Activated CD4-positive, alpha-beta T cell treated with anti-CD3 and anti-CD28 coated beads, Interleukin-2, amount 50 U/mL, for 16 hours (primary cell): Measurements from ENCODE around the gene GPR55.
A peak's percentile ranks its signal among the peaks of the same experiment; 100 is the strongest.

Source experiments
- DNase-seq: peaks from one replicate; pipeline ENCODE4 v3.0.0-alpha.2; 2020

GPR55 gene

DNA sequence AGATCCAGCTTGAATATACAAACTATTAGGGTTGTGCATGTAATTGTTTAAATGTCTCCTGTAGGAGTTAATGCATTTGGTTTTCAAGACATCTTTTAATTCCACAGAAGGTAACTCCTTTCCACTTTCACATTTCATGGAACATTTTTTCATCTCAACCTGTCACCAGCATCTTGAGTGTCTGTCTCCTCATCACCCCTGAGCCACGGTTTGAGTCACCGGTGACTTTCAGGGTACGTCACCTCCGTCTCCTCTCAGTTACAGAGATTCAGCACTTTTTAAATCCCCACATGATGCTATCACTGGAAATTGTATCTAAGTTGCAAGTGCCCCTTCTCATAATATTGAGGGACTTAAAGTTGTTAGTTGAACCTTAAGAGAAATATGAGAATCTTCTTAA lies 25.3 kb downstream of the GPR55 start:
- peak; percentile 79 for DNase-seq

GRCh38 chr2:230899287-230899686 lies 25.8 kb downstream of the GPR55 start:
- no peak for DNase-seq

DNA sequence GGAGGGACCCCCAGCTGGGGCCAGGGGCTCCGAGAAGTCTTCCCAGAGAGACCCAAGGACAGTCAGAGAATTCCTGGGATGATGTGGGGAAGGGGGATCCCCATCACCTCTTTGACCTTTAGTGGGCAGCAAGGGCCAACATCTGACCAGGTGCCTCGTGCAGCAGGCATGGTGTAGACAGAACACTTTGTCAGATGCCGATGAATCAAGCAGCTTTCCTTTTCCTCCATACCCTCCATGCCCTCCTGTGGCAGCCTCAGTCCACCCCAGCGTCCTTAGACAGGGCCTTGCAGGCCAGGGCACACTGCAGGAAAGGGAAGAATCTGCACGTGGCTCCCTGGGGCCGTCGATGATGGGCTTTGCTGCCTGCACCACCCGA lies 26.3 kb downstream of the GPR55 start:
- no peak for DNase-seq

- DNase-seq = no peak
These were observed 26.9 kb downstream of the GPR55 start for GRCh38 chr2:230898016-230898712.

GRCh38 chr2:230896346-230897115 lies 28.5 kb downstream of the GPR55 start:
- DNase-seq = no peak

DNA sequence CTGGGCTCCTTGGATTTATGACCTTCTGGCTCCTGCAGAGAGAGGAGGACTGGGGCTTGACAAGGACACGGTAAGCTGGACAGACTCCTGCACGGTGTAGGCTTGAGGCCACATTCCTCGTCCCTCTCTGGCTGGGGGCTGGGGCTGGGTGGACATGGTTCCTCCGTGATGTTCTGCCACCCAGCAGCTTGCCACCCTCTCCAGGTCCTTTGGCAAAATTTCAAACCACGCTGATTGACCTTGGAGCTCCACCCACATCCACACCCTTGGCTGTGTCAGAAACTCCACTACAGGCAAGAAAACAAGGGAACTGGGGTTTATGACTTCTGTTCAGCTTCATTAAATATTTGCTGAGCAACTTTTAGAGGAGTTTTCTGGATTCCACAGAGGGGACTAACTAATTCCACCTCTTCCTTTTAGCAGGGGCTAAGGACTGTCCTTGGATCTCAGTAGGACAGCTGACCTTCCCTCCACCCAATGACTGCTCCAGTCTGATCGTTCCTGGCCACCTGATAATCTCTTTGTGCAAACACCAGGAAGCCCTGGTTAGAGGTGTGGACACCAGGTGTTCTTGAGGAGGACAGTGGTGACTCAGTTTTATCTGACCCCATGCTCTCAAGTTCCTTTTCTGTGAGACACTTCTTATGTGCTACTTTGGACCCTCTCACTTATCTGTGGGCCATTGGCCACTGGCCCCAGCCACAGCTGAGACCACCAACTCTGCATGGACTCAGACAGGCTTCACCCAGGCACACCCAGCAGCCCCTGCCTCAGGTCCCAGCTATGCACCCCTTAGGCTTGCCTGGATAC lies 29.3 kb downstream of the GPR55 start:
- no peak for DNase-seq

DNA sequence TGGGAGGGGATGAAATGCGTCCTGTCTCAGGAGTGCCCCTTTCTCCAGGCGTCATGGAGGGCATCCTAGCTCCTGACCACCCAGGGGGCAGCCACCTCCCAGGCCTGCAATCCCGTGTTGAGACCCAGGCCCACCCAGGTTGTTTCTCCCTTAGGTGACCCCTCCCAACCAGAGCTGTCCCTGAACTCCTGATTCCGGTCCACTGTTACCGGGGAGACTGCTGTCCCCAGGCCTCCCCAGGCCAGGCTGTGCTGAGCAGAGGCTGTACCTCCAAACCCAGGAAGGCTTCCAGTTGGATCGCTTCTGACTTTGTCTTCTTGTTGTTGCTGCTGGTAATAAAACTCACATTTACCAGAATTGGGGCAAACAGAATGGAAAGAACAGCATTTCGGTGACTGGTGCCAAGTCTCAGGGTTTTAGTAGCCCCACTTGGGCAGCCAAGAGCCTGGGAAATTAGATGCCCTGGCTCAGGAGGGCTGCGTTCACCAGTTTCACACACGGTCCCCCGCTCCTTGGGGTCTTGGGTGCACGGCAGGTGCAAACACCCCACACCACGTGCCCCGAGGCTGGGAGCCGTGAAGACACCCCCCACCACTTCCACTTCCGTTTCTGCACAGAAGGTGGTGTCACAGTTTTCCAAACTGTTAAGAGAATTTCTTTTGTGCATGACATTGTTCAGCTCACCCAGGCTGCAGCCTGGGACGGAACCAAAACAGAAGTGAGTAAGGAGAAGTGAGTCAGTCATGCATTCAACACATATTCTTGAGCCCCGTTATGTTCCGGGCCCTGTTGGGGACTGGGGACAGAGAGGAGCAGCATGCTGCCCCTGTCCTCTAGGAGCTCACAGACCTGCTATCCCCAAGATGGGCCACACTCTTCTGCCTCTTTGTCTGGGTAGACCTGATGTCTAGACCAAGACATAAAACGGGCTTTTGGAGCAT lies 30.9 kb downstream of the GPR55 start:
- DNase-seq = no peak

DNA sequence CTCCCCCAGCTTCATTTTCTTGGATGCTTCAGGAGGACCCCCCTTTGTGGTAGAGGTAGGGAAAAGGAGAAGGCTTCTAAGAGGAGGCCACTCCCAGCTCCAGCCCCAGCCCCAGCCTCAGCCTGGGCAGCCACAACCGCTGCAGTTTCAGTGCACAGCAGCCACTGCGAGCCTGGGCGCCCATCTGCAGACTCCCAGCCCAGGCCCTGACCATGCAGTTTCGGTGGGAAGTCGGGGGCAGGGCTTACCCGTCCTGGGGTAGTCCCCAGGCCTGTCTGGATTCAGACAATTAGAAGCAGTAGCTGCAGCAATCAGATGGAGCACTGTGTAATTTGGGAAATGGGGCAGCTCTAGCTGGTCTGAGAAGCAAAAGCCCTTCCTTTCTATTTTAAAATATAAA lies 31.7 kb downstream of the GPR55 start:
- no peak for DNase-seq

DNA sequence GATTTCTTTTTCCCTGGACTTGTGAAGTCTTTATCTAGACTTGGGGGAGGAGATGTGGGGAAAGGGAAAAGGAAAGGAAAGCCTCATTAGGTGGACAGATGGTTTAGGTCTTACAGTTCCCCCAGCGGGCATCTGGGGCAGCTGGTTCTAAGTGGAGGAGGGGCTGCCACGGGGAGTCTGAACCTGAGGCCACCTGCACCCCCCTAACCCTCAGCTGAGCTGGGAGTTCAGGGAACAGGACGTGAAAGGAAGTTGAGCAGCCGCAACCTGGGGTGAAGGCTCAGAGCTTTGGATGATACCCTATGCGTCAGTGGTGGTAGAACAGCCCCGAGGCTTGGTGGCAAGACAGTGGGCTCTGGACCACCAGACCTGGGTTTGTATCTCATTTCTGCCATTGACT lies 33.5 kb downstream of the GPR55 start:
- no peak for DNase-seq

- DNase-seq = no peak
These were observed 34.0 kb downstream of the GPR55 start for GRCh38 chr2:230891064-230891463.

- DNase-seq = no peak
These were observed 34.4 kb downstream of the GPR55 start for GRCh38 chr2:230890646-230891045.

DNA sequence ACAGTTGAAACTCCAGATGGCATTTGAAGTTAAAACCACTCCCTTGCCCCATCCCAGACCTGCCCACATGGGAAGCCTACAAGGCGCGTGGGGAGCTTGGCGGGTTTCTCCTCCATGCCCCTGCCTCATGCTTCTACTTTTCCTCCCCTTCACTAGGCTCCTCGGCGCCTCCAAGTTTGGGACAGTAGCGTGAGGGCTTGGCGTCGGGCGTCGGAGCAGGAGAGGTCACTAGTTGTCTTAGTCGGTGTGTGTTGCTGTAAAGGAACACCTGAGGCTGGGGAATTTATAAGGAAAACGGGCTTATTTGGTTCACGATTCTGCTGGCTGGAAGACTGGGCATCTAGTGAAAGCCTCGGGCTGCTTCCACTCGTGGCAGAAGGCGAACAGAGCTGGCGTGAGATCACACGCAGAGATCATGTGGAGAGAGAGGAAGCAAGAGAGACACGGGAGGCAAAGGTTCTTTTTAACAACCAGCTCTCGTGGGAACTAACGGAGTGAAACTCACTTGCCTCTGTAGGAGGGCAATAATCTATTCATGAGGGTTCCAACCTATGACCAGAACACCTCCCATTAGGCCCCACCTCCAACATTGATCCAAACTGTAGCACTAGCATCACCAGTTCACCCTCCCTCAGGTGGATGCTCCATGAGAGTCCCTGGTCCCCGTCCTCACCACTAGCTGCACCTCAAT lies 35.0 kb downstream of the GPR55 start:
- DNase-seq = no peak

DNA sequence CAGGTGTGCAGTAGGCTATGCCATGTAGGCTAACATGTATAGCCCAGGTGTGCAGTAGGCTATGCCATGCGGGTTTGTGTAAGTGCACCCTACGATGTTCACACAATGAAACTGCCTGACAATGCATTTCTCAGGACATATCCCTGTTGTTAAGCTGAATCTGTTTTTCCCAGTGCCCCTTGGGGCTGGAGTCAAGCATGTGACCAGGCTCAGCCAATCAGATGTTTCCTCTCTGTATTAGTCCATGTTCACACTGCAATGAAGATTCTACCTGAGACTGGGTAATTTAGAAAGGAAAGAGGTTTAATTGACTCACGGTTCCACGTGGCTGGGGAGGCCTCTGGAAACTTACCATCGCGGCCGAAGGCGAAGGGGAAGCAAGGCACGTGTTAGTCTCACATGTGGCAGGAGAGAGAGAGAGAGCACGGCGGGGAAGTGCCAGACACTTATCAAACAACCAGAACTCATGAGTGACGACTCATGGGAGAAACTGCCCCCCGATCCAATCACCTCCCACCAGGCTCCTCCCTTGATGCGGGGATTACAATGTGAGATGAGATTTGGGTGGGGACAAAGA lies 36.1 kb downstream of the GPR55 start:
- DNase-seq = no peak

GRCh38 chr2:230887342-230887741 lies 37.7 kb downstream of the GPR55 start:
- no peak for DNase-seq

- no peak for DNase-seq
These were observed 38.4 kb downstream of the GPR55 start for GRCh38 chr2:230886671-230887071.

GRCh38 chr2:230886206-230886605 lies 38.8 kb downstream of the GPR55 start:
- no peak for DNase-seq

GRCh38 chr2:230885463-230886130 lies 39.4 kb downstream of the GPR55 start:
- DNase-seq = no peak

- no peak for DNase-seq
These were observed 43.2 kb downstream of the GPR55 start for GRCh38 chr2:230881840-230882239.

DNA sequence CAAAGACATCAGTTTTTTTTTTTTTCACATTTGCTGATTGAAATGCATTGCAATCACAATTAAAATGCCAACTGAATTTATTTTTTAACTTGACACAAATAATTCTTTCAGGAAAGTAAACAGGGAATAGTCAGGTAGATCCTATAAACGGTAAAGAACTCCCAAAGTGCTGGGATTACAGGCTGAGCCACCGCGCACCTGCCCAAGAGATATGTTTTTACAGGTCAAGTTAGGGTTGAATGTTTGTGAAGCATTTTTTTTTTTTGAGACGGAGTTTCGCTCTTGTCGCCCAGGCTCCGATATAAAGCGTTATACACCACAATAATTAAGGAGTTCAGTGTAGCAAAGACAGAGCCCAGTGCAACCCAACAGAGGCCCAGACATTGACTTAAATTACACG lies 45.2 kb downstream of the GPR55 start:
- no peak for DNase-seq

DNA sequence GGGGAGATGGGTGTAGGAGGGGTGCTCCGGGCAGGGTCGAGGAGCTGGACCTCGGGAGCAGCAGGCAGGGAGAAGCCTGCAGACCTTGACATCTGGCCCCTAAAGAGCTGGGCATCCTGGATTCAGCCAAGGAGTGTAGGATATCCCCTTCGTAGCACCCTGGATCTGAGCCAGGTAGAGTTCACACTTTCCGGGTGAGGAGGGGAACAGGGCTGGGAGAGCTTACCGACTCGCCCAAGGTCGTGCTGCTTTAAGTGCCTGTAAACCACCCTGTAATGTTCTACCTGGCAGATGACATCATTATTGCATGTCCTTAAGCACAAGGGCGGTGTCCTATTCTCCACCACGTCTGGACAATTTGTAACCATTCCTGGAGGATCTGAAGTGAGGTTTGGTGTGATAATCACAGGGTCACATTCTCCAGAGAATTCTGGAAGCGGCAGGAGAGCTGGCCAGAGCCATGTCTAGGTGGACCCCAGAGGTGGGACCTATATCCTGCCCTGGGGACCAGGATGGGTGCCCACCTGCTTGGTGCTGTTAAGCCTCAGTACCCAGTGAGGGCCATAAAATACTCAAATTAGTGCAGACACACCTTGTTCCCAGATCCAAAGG lies 45.7 kb downstream of the GPR55 start:
- no peak for DNase-seq
